GM11168 (cell line): ENCODE measurements around the gene RYR3.

Experiments used
- in situ Hi-C: fragments of 300-500 bp; cut with MboI; formaldehyde crosslinking; loops from one replicate; pipeline ENCODE4 v1.12.0; 2022; ENCODE audit warnings: low sequenced_read_pairs; ENCODE audit not compliant: unreplicated experiment

RYR3 gene

GRCh38 chr15:33492434-33493052, 181.8 kb downstream of the RYR3 start:
- in situ Hi-C loops: no loop called here

- in situ Hi-C loops: no loop called here
These were observed 183.5 kb downstream of the RYR3 start for GRCh38 chr15:33494306-33494705.

- in situ Hi-C loops: no loop called here
These were observed 189.8 kb downstream of the RYR3 start for GRCh38 chr15:33500432-33501195.

GRCh38 chr15:33503681-33504080, 192.9 kb downstream of the RYR3 start:
- in situ Hi-C loops: no loop called here

- in situ Hi-C loops: no loop called here
These were observed 196.1 kb downstream of the RYR3 start for GRCh38 chr15:33506781-33507296.

GRCh38 chr15:33508703-33509102, 197.9 kb downstream of the RYR3 start:
- in situ Hi-C loops: no loop called here

GRCh38 chr15:33515121-33515520, 204.4 kb downstream of the RYR3 start:
- in situ Hi-C loops: no loop called here

- in situ Hi-C loops: no loop called here
These were observed 205.8 kb downstream of the RYR3 start for GRCh38 chr15:33516563-33516962.

GRCh38 chr15:33517944-33518343, 207.2 kb downstream of the RYR3 start:
- in situ Hi-C loops: no loop called here

- in situ Hi-C loops: no loop called here
These were observed 207.7 kb downstream of the RYR3 start for GRCh38 chr15:33518421-33518820.

- in situ Hi-C loops: no loop called here
These were observed 213.5 kb downstream of the RYR3 start for GRCh38 chr15:33524274-33524673.

GRCh38 chr15:33526532-33526931, 215.8 kb downstream of the RYR3 start:
- in situ Hi-C loops: no loop called here

- in situ Hi-C loops: no loop called here
These were observed 222.4 kb downstream of the RYR3 start for GRCh38 chr15:33533197-33533596.

- in situ Hi-C loops: no loop called here
These were observed 223.9 kb downstream of the RYR3 start for GRCh38 chr15:33534642-33535041.

GRCh38 chr15:33535135-33535534, 224.4 kb downstream of the RYR3 start:
- in situ Hi-C loops: no loop called here

GRCh38 chr15:33539825-33540573, 229.2 kb downstream of the RYR3 start:
- in situ Hi-C loops: no loop called here

- in situ Hi-C loops: no loop called here
These were observed 233.2 kb downstream of the RYR3 start for GRCh38 chr15:33543957-33544356.

GRCh38 chr15:33545866-33546265, 235.1 kb downstream of the RYR3 start:
- in situ Hi-C loops: no loop called here

GRCh38 chr15:33547876-33548275, 237.1 kb downstream of the RYR3 start:
- in situ Hi-C loops: no loop called here

- in situ Hi-C loops: no loop called here
These were observed 241.1 kb downstream of the RYR3 start for GRCh38 chr15:33551860-33552259.

GRCh38 chr15:33553157-33553556, 242.4 kb downstream of the RYR3 start:
- in situ Hi-C loops: no loop called here
